GM19438 (cell line): ENCODE results near the gene RHOG.

Experiments
- ATAC-seq: cut with Tn5 transposase; IDR thresholded peaks from one replicate; pipeline ENCODE4 v1.9.1; 2021; ENCODE audit warnings: low read depth; ENCODE audit not compliant: unreplicated experiment

Gene RHOG

GRCh38 chr11:3860375-3860774, 19.6 kb upstream of the RHOG start:
- ATAC-seq: no peak

DNA sequence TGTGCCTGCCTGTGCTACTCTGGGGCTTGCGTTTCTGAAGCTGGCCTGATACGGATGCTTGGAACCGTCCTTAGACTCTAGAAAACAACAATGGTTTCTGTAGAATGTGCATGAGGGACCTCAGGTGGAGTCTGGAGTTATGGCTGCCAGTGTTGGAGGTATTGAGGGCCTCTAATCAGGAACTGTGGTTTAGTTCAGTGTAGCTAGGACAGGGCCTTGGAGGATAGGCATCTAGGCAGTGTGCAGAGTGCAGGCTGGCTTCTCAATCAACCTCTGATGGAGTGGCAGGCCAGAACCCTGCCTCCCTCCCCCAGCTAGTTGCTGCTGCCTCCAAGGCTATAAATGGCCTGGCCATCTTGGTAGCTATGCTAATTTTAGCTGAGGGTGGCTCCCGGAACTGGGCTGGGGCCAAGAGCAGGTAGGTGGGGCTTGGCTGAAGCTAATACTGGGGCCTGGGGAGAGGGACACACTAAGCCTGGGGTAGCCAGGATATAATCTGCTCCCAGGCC, 18.7 kb upstream of the RHOG start:
- ATAC-seq: peak; percentile 27

DNA sequence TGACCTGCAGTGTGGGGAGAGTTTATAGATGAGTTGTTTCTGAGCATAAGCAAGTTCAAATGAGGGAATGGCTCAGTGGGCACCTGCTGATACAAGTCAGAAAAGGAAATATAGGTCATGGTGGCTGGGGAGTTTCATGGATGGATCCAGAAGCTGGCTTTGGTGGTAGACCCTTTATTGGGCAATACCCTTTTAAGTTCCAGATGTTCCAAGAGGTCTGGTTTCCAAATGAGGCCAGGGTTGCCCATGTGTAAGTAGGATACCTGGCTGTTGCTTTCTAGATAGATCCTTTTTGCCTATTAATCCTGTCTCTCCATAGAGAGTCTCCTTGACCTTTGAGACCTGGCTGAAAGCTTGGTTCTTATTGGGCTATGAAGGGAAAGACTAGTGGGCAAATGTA, 16.9 kb upstream of the RHOG start:
- no peak for ATAC-seq

- ATAC-seq: no peak
Observed at GRCh38 chr11:3856856-3857553, 16.2 kb upstream of the RHOG start.

DNA sequence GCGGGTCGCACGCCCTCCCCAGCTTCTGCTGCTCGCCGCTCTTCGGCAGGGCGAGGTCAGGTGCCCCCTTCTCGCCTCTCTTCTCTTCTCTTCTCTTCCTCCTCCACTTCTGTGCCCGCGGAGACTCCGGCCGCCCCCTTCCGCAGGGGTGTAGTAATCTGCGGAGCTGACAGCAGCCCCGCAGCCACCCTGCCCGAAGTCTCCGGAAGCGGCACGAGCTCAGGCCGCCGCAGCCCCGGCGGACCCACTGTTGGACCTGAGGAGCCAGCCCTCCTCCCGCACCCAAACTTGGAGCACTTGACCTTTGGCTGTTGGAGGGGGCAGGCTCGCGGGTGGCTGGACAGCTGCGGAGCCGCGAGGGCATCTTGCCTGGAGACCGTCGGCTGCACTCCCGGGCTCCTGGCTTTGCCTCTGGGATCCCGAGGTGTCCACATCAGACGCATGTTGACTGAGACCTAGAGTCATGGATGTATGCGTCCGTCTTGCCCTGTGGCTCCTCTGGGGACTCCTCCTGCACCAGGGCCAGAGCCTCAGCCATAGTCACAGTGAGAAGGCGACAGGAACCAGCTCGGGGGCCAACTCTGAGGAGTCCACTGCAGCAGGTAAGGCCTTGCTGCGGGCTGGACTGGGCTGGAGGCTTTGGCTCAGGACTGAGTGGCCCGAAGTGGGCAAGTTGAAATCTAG, 15.2 kb upstream of the RHOG start:
- peak; percentile 24 for ATAC-seq

GRCh38 chr11:3854977-3855807, 14.4 kb upstream of the RHOG start, which contains the start of gene STIM1:
Gene STIM1, plus strand, starts transcription at chr11:3855664. Its CDS starts 607 bp downstream, at chr11:3856271.
- ATAC-seq: peak; percentile 54

- ATAC-seq: no peak
Observed at GRCh38 chr11:3854660-3854976, 13.9 kb upstream of the RHOG start.

GRCh38 chr11:3853899-3854659, 13.3 kb upstream of the RHOG start:
- ATAC-seq: peak; percentile 43

DNA sequence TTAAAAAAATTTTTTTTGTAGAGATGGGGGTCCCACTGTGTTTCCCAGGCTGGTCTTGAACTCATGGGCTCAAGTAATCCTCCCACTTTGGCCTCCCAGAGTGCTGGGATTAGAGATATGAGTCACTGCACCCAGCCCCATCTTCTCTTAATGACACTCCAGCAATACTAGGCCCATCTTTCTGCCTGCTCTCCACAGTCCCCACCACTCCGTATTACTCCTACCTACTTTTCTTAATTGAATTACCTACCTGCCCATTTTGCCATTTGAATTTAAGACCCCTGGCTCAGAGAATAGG, 12.7 kb upstream of the RHOG start:
- no peak for ATAC-seq

DNA sequence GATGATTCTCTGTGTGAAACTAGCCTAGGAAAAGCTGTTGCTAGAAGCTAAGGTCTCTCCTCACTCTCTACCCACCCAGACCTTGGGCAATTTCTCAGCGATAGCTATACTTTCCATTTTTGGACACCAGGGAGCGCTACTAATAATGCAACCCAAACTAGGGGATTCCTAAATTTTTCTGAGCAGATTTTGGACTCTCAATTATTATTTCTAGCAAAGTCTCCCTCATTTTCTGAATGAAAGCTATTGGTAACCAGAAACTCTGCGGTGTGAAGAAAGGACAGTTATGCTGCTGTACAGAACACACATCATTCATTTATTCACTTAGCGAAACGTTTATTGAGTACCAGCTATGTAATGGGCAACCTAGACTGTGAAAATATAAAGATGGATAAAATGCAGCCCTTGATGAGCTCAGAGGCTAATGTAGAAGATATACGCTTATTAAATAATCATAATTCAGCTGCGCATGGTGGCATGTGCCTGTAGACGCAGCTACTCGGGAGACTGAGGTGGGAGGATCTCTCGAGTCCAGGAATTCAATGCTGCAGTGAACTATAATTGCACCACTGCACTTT, 8.6 kb upstream of the RHOG start:
- no peak for ATAC-seq

DNA sequence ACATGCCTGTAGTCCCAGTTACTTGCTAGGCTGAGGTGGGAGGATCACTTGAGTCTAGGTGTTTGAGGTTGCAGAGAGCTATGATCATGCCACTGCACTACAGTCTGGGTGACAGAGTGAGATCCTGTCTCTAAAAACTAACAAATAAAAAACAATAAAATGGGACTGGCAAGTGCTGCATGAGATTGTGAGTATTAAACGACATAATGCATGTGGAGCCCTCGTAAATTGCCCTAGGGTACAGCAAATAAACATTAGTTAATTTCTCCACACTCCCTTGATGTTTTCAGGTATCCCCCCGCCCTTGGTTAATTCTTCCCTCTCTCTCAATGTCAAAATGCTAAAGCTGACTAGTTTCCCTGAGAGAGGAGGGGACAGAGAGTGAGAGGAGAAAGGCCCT, 4.9 kb upstream of the RHOG start:
- no peak for ATAC-seq

- no peak for ATAC-seq
Observed at GRCh38 chr11:3845246-3845645, 4.5 kb upstream of the RHOG start.

GRCh38 chr11:3843326-3843725, 2.6 kb upstream of the RHOG start:
- ATAC-seq: no peak

DNA sequence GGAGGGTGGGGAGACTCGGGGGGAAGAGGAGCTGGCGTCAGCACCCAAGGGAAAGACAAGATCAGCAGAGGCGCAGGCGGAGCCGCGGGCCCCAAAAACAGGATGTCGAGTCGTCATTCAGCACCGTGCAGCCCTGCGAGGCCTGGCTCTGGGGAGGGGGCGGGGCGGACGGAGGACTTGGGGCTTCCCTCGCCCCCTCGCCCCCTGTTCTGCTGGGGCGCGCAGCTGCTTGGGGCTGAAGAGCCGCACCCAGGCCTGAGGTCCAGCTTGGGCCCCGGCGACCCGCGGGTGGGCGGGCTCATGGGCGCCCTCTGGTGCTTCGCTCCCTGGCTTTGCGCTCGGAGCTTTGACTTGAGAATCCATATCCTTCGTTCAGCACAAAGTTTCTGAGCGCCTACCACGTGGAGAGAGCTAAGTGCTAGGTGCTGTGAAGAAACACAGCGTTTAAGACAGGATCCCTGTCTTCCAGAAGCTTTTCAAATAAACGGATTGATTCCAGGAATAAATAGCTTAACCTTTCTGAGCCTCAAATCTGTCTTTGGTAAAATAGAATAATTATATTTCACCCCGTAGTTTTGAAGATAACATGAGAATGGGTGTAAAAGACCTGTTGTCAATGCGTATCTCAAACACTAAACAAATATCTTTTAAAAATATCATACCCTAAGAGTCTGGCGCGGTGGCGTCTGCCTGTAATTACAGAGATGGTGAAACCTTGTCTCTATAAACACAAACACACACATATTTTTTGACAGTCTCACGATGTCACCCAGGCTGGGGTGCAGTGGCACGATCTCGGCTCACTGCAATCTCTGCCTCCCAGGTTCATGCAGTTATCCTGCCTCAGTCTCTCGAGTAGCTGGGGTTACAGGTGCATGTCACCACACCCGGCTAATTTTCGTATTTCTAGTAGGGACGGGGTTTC, 929 bp upstream of the RHOG start:
- peak; percentile 46 for ATAC-seq

DNA sequence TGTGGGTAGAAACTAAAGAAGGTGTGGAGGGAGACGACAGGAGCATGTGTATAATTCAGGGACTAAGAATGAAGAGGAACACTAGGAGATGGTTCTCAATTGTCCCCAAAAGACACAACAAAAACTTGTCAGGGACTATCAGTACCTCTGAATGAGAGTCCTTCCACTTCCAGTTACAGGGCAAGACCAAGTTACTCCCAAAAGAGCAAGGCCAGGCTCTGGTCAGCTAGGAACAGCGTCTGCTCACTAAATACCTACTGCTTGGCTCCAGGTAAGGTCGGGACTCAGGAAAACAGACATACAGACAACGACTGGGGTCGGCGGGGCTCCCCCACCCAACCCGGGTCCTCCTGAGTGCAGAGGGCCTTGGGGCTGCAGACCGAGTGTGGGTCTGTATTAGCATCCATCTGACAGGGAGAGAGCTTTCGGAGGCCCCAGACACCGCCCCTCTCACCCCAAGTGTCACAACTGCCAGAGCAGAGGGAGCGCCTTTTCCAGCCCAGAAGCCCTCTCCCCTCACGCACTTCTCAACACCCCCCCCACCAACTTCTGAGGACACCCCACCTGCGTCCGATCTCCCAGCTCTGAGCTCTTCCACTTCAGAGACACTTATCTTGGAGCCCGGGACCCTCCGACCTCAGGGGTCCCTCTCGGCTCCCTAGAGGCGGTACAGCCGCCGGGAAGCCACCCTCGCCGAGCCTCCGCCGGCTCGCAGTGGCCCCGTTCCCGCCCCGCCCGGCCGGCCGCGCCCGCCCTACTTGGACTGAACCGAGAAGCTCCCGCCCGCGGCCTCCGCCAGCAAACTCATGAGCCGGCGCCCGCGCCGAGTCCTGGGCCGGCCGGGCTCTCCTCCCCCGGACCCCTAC, 522 bp downstream of the RHOG start:
- ATAC-seq: no peak

DNA sequence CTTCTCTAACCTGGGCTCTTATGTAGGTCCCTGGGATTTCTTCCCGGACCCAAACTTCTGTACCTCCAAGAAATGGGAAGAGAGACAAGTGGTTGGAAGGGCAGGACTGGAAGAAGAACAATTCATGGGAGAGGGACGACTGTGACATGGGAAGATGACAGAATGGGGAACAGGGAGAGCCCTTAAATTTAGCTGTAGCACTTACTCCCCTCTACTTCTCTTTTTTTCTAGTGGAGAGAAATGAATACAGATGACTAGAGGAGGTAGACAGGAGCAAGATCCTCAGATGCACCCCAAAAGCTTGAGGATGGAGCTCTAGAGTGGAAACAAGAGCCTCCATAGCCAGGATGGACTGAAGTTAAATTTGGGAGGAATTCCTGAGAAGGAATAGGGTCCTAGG, 2.3 kb downstream of the RHOG start:
- ATAC-seq: no peak

DNA sequence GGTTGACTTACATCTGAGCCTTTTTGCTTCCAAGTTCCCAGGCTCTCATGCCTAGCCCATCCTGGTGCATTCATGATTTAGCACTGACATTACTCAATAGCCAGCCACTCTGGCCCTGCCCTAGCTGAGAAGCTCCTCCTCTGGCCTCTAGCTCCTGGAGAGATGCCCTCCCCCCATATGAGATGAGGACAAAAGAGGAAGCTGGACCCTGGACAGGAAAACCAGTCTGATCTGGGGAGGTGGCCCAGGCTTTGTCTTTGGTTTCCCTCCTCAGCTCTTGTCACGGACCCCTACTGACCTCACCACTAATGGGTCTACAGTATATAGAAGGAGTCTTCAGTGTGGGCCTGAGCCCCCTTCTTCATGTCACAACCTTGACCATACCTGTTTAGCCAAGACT, 3.0 kb downstream of the RHOG start:
- no peak for ATAC-seq

- ATAC-seq: no peak
Observed at GRCh38 chr11:3836903-3837302, 3.9 kb downstream of the RHOG start.

DNA sequence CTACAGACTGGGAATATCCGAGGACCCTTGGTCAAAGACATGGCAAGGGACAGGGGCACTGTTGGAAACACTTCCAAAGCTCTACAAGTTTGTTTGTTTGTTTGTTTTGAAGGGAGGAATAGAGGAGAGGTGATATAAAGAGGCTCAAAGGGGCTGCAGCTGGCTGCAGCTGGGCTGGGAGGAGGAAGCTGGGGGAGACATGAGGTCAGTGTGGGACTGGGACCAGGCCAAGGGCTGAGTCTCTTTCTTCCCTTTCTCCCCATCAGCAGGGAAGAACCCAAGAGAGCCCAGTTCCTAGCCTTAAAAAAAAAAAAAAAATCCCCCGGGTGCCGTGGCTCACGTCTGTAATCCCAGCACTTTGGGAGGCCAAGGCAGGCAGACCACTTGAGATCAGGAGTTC, 5.0 kb downstream of the RHOG start:
- no peak for ATAC-seq
